ENCODE results near the gene ECHS1. TPM values are rescaled to one million over a fixed set of nuclear protein-coding genes. Genes with fewer than 3 reads are reported as not detected.

The ECHS1 gene
- total RNA-seq, 6 experiments from 2014 or later: 105 to 137 (median 114) TPM

DNA sequence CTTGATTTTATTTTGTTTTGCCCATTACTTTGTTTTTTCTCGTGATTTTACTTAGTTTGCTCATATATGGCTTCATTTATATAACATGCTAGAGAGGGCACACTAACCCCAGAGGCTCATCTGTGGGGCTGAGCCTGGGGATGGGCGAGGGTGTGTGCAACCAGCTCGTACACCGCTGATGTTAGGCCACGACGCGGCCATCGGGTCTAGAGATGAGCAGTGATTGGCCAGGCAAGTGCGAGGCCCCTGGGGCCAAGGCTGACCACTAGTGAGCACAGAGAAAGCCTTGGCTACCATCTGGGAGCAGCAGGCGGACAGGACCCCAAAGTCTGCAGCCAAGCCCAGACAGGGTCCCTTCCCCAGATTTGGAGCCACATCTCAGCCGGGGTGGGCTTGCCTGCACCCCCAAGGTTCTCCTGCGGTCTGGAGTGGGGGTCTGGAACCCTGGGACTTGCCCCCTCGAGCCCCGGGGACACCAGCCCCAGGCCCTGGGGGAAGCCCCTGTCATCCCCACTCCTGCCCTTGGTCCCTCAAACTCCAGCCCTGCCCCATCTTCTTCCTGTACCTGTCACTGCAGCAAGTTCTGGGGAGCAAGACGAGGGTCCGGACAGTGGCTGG lies 19.1 kb downstream of the ECHS1 start:
- no peaks in the 10 kb centered on the region for H3K4me1 Mint-ChIP-seq (ENCODE audit: low read depth)
- H3K9me3 Mint-ChIP-seq: no peaks in the 10 kb centered on the region
- H3K36me3 Mint-ChIP-seq (ENCODE audit: low read depth): no peaks in the 10 kb centered on the region
- H3K4me3 Mint-ChIP-seq: no peak overlapping the region
- no peak overlapping the region for H3K27ac Mint-ChIP-seq
- TF ChIP-seq, protein P1, sequence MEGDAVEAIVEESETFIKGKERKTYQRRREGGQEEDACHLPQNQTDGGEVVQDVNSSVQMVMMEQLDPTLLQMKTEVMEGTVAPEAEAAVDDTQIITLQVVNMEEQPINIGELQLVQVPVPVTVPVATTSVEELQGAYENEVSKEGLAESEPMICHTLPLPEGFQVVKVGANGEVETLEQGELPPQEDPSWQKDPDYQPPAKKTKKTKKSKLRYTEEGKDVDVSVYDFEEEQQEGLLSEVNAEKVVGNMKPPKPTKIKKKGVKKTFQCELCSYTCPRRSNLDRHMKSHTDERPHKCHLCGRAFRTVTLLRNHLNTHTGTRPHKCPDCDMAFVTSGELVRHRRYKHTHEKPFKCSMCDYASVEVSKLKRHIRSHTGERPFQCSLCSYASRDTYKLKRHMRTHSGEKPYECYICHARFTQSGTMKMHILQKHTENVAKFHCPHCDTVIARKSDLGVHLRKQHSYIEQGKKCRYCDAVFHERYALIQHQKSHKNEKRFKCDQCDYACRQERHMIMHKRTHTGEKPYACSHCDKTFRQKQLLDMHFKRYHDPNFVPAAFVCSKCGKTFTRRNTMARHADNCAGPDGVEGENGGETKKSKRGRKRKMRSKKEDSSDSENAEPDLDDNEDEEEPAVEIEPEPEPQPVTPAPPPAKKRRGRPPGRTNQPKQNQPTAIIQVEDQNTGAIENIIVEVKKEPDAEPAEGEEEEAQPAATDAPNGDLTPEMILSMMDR (IDR thresholded peaks at IDR 0.05): no peak
- no peak for DNase-seq
- H3K27me3 Mint-ChIP-seq (ENCODE audit: insufficient read depth): peaks cover 5% of the 10 kb centered on the region

DNA sequence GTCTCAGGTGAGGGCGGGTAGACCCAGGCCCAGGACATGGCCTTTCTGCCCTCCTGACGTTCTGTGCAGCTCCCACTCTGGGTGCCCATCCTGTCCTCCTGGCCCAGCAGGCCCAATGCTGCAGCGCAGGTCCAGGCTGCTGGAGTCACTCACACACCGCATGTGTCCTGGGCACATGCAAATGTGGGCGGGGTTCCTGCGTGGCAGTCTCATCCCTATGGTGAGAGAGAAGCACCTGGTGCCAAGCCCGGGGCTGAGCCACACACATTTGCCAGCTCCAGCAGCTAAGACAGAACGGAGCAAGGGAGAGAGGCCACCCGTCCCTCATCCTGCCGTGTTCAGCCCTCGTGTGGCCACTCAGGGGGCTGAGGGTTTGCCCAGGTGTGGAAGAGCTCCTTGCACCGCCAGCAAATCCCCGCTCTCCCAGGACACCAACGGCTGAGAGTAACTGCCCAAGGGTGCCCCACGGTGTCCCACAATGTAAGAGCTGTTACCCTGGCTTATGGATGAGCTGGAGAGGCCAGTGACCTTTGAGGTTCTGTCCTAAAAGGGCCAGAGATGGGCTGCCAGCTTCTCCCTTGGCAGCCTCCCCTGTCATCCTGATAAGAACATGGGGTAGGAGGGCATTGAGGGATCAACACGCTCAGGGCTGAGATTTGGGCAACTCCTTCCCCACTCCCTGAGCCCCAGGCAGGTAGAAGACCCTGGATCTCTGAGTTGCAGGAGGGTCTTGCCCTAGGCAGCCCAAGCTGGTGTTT lies 19.8 kb downstream of the ECHS1 start:
- Mint-ChIP-seq H3K4me1 (ENCODE audit: low read depth) (no peaks in the 10 kb centered on the region), H3K4me3 (no peak overlapping the region), H3K27me3 (ENCODE audit: insufficient read depth) (peaks cover 7% of the 10 kb centered on the region), H3K9me3 (no peaks in the 10 kb centered on the region), H3K36me3 (ENCODE audit: low read depth) (no peaks in the 10 kb centered on the region), H3K27ac (no peak overlapping the region)
- TF ChIP-seq, protein P1 (IDR thresholded peaks at IDR 0.05): no peak
- no peak for DNase-seq

DNA sequence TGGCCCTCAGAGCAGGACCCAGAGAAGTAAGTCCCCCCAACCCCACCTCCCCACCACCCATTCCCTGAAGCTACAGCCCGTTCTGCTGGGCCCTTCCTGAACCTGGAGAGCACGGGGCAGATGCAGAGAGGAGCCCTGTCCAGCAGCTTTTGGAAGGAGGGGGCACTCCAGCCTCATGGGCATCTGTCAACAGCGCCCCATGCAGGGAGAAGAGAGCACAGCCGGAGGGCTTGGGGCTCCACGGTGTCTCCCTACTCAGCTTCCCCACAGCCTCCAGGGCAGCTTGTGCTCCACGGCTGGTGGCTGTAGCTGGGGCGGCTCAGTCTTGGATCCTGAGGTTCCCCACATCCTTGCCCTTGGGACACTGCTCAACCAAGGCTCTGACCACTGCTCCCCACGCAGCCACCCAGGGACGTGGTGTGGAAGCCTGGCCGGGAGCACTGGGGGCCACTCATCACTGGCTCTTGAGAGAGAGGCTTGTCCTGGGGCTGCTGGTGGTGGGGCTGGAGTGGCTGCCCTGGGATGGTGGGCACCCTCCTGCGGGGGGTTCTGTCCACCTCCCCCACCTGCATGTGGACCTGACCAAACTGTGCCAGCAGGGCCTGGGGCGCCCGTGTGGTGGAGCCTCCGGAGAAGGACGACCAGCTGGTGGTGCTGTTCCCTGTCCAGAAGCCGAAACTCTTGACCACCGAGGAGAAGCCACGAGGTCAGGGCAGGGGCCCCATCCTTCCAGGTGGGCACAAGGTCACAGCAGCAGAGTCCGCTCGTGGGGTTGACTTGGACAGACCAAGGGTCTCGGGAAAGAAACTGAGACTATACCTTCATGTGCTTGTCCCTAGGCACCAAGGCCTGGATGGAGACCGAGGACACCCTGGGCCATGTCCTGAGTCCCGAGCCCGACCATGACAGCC lies 21.5 kb downstream of the ECHS1 start:
- DNase-seq: no peak
- TF ChIP-seq, protein P1 (IDR thresholded peaks at IDR 0.05): 0 out of 2 replicates have a peak, but pooled peaks have one; percentile 13
- no peak overlapping the region for H3K27ac Mint-ChIP-seq
- H3K36me3 Mint-ChIP-seq (ENCODE audit: low read depth): no peaks in the 10 kb centered on the region
- H3K9me3 Mint-ChIP-seq: no peaks in the 10 kb centered on the region
- H3K27me3 Mint-ChIP-seq (ENCODE audit: insufficient read depth): peaks cover 7% of the 10 kb centered on the region
- no peak overlapping the region for H3K4me3 Mint-ChIP-seq
- no peaks in the 10 kb centered on the region for H3K4me1 Mint-ChIP-seq (ENCODE audit: low read depth)

GRCh38 chr10:133350950-133351329 lies 22.2 kb downstream of the ECHS1 start:
- no peak overlapping the region for H3K4me3 Mint-ChIP-seq
- DNase-seq: no peak
- H3K36me3 Mint-ChIP-seq (ENCODE audit: low read depth): no peaks in the 10 kb centered on the region
- no peaks in the 10 kb centered on the region for H3K9me3 Mint-ChIP-seq
- no peaks in the 10 kb centered on the region for H3K4me1 Mint-ChIP-seq (ENCODE audit: low read depth)
- no peak overlapping the region for H3K27ac Mint-ChIP-seq
- TF ChIP-seq, protein P1 (IDR thresholded peaks at IDR 0.05): no peak
- peaks cover 11% of the 10 kb centered on the region for H3K27me3 Mint-ChIP-seq (ENCODE audit: insufficient read depth)

DNA sequence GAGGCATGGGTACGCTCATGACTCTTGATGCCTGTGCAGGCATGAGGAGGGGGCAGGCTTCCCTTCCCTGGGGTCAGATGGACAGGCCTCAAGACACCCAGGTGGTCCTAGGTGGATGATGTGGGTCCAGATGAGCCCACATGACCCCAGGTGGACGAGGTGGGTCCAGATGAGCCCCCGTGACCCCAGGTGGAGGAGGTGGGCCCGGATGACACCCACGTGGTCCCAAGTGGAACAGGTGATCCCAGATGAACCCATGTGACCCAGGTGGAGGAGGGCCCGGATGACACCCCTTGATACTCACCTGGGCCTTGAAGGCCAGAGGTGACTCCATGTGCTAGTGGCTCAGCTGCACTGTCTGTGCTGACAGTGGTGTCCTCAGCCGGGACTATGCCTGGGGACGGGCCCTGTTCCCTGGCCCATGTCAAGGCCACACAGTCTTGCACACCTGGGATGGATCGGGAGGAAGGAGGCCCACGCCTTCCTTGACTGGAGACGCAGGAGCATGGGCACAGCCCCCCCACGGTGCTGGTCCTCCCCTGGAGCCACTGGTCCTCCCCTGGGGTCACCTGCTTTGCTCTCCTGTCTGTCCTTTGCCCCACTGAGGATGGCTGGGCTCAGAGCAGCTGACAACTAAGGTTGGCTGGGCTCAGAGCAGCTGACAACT lies 22.7 kb downstream of the ECHS1 start:
- Mint-ChIP-seq H3K27me3 (ENCODE audit: insufficient read depth) (peaks cover 13% of the 10 kb centered on the region), H3K4me3 (no peak overlapping the region), H3K36me3 (ENCODE audit: low read depth) (no peaks in the 10 kb centered on the region), H3K4me1 (ENCODE audit: low read depth) (no peaks in the 10 kb centered on the region), H3K27ac (no peak overlapping the region), H3K9me3 (no peaks in the 10 kb centered on the region)
- no peak for DNase-seq
- TF ChIP-seq, protein P1 (IDR thresholded peaks at IDR 0.05): no peak
